Stimulated activated CD4-positive, alpha-beta T cell treated with anti-CD3 and anti-CD28 coated beads, Interleukin-2, amount 100 ng/mL, for 48 hours (primary cell): ENCODE results near the gene MISP.

Source experiments
- DNase-seq, 2 donors: peaks; one replicate each; pipeline ENCODE4 v3.0.0-alpha.2; 2020

The MISP gene

DNA sequence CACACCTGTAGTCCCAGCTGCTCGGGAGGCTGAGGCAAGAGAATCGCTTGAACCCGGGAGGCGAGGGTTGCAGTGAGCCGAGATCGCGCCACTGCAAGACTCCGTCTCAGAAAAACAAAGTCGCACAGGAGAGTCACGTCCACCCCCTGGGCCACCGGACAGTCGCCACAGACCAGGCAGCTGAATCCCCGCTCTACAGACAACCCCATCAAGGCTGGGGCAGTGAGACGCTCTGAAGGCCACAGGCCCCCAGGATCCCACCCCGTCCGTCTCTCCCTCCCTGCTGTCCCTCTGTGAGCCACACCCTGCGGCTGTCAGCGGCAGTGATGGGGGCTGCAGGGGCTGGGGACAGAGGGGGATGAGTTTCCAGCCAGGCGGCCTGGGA, 30.9 kb downstream of the MISP start:
- DNase-seq, result no peak

GRCh38 chr19:782185-782877, 31.4 kb downstream of the MISP start:
- DNase-seq, result no peak

- DNase-seq, result no peak
Measured at GRCh38 chr19:782878-783668, 32.2 kb downstream of the MISP start.

DNA sequence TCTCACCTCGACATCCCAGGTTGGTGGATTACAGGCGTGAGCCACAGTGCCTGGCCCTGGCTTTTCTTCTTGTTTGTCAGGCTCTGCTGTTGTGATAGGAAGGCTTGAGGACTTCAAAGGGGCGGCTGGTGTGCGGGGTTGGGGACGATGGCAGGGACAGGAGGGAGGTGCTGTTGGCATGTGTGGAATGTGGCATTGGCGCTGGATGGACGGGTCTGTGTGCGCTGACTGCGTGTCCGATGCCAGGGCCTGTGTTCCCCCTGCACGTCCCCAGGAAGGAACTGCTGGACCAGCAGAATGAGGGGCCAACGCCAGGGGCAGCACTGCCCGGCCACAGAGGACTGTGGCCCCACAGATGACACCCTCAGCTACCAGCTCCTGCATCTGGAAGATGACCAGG, 33.6 kb downstream of the MISP start:
- no peak for DNase-seq

DNA sequence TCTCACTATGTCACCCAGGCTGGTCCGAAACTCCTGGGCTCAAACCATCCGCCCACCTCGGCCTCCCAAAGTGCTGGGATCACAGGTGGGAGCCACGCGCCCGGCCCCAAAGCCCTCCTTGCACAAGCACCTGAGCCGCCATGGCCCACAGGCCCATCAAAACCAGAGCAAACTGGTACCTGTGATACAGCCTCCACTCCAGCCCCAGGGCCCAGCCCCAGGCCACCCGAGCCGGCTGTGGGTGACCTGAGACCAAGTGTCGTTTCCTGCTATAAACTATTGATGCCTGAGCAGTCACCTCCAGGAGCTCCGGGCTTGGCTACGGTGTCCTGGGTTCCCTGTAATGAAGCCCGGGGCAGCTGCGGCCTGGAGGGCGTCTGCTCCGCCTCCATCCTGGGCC, 36.6 kb downstream of the MISP start:
- DNase-seq, result no peak

GRCh38 chr19:788686-788982, 37.7 kb downstream of the MISP start:
- DNase-seq, result no peak

GRCh38 chr19:788983-789700, 38.2 kb downstream of the MISP start:
- DNase-seq, result no peak

GRCh38 chr19:789701-790060, 38.8 kb downstream of the MISP start:
- no peak for DNase-seq

GRCh38 chr19:791007-791566, 40.2 kb downstream of the MISP start:
- DNase-seq, result no peak

DNA sequence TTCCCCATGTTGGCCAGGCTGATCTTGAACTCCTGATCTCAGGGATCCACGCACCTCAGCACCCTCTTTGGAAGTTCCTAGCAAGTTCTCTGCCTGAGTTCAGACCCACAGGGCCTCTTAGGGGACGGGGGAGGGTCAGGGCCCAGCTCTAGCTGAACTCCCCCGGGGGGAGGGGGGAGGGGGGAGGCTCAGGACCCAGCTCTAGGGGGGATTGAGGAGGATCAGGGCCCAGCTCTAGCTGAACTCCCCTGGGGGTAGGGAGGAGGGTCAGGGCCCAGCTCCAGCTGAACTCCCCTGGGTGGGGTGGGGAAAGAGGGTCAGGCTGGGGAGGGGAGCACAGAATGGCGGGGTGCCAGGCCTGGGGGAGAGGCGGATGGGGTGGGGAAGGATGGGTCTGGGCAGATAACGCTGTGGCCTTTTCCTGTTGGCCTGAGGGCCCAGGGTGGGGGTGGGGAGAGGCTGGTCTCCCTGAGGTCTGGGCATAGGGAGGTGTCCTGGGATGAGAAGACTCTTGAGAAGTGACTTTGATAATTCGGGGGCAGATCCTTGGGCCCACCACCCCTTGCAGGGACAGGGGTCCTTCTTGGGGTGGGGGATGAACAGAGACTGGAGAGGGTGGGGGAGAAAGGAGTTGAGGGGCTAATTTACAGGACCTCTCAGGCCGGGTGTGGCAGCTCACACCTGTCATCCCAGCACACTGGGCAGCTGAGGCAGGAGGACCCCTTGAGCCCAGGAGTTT, 40.8 kb downstream of the MISP start:
- no peak for DNase-seq

- DNase-seq, result no peak
Measured at GRCh38 chr19:792306-792885, 41.5 kb downstream of the MISP start.

GRCh38 chr19:793806-794205, 42.9 kb downstream of the MISP start:
- DNase-seq, result no peak

DNA sequence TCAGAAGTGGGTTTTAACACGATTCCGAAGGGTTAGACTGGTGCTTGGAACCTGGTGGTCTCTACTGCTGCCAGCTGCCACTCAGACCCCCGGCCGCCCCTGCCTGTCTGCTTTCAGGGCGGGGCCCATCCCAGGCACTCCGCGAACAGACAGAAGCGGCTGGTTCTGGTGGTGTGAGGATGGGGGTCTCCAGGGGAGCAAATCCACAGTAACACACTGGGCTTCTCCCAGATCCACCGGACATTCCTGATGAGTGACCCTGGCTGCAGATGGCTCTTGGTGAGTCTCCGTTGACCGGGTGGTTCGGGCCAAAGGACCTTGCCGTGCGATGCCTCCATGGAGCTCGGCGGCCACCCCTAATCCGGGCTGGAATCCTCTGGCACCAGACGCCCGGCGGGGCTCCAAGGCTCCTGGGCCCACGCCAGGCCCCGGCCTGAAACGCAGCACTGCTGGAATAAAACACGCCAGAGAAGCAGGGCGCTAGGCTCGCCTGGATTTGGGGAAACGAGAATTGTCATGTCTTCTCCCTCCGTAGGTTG, 44.2 kb downstream of the MISP start:
- DNase-seq, result no peak

DNA sequence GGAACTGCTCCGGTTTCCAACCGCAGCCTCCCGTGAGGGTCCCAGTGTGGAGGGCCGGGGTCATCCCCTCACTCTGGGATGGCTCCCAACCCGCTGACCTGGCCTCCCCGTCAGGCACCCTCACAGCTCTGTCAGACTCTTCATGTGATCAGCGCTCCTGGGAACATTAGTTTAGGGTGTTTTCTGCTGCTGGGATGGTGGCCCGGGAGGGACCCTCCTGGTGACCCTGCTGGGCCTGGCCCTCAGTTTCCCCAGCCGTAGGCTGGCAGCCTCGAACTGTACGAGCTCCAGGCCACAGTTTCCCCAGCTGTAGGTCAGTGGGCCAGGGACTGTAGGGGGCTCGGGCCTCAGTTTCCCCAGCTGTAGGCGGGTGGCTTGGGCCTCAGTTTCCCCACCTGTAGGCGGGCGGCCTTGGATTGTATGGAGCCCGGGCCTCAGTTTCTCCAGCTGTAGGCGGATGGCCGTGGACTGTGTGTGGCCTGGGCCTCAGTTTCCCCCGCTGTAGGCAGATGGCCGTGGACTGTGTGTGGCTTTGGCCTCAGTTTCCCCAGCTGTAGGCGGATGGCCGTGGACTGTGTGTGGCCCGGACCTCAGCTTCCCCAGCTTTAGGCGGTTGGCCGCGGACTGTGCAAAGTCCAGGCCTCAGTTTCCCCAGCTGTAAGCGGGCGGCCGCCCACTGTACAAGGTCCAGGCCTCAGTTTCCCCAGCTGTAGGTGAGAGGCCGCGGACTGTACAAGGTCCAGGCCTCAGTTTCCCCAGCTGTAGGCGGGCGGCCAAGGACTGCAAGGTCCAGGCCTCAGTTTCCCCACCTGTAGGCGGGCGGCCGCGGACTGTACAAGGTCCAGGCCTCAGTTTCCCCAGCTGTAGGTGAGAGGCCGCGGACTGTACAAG, 45.0 kb downstream of the MISP start:
- DNase-seq, result no peak

DNA sequence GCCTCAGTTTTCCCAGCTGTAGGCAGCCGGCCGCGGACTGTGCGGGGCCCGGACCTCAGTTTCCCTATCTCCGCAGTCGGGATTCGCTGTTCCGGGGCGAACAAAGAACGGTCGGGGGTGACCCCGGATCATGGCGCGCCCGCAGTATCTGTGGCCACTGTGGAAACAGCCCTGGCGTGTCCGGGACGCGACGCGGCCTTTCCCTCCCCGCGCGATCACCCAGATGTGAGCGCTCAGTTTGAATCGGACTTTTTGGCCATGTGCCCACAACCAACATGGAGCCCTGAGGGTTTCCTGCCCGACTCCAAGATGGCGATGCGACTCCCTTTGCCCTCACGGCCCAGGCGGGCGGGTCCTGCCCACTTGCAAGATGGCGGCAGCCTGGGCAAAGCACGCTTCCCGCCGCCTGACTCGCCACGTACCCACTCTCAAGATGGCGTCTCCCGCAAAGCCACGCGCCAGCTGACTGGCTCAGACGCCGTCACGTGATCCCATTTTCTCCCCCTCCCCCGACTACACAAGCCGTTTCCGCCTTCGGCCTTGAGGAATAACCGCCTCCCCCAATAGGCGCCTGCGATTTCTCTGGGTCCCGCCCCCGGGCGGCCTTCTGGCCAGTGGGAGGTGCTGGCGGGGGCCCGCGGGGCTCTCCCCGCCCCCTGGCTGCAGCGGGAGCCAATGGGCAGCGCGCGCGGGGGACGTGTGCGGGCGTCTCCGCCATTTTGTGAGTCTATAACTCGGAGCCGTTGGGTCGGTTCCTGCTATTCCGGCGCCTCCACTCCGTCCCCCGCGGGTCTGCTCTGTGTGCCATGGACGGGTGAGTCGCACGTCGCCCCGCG, 46.0 kb downstream of the MISP start, which contains the start of gene PTBP1:
TSS of gene PTBP1 (plus strand) at position 761 of the 836 bp plus-strand sequence. CDS start at position 807, 46 bp downstream.
- peak; percentile 97 for DNase-seq

DNA sequence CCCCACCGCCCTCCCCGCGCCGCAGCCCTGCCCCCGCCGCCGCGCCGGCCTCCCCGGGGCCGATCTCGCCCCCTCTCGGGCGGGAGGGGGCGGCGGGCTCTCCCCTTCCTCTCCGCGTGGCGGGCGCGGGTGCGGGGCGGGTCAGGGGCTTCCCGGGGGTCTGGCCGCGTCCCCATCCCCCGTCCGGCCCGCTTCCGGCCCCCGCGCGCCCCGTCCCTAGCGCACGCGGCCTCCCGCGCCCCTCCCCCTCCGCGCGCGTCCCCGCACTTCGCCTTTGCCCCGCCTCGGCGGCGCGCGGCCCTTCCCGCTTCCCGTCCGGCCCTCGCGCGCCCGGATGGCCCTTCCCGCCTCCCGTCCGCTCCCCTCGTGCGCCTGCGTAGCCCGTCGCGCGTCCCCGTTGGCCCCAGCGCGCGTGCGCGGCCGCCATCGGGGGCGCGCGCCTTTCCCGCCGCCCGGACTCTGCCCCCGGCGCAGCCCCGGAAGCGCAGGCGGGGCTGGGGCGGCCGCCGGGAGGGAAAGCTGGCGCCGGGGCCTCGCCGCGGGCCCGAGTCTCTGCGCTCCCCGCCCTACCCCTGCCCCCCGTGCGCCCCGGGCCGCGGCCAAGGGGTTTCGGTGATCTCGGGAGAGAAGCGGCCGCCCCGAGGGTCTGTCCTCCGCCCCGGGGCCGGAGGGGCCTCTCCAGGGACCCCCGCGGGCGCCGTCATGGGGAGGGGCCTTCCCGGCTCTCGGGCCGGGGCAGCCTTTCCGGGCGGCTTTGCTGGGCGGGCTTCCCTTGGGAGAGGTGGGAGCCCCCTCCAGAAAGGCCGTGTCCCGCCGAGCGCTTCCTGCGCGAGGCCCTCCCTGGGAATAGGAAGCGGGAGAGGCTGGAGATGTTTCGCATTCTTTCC, 46.9 kb downstream of the MISP start:
- DNase-seq, result peak; percentile 88 to 90

DNA sequence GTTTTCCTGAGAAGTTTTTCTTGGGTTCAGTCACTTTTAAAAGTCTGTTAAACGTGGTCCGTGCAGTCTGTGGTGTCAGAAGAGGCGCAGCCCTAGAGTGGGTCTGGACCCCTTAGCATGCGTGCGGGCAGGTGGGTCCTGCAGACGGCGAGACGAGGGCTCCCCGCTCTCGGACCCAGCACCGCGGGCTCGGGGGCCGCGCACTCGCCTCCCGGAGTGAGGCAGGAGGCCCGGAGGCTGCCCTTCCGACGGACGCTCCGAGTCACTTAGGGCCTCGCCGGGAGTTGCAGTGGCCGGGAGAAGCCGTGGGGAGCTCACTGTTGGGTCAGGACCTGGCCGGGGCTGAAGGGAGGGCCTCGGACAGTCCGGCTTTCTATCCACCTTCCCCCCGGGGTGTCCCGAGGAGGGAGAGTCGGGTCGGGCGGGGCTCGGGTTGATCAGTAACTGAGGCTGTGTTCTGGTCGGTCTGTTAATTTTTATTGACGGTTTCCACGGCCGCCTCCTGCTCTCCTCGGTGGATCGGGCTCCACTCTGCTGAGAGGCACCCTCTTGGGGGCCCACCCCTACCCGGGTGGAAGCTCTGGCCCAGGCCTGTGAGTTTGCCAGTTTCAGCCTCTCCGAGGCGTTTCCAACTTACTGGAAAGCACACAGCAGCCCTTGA, 47.6 kb downstream of the MISP start:
- no peak for DNase-seq

GRCh38 chr19:799076-799881, 48.4 kb downstream of the MISP start:
- DNase-seq, result no peak
